Kidney (tissue), 14 donors: ENCODE results near the gene CLCNKB. TPM values are rescaled to one million over a fixed set of nuclear protein-coding genes. Genes with fewer than 3 reads are reported as not detected.
A peak's percentile ranks its signal among the peaks of the same experiment; 100 is the strongest.

Experiments
- DNase-seq, 5 donors: peaks; one replicate each; pipeline ENCODE4 v3.0.0-alpha.2; 2013 to 2020
- FAIRE-seq: peaks from 2 replicates; lab custom pipeline; 2012; peaks lifted over from hg19 to GRCh38; lab: Jason Lieb, UNC
- H3K27ac ChIP-seq, 2 donors: one replicate each; pipeline ENCODE4 v1.7.0; 2013; ENCODE audit warnings: low read depth in 2 of 2, low read length in 2 of 2, inconsistent platforms in 1 of 2
- H3K27me3 ChIP-seq: one replicate; pipeline ENCODE4 v1.7.1; 2013; ENCODE audit warnings: low read length, inconsistent platforms; ENCODE audit not compliant: control insufficient read depth, insufficient read depth
- H3K36me3 ChIP-seq, 3 donors: one replicate each; pipeline versions ENCODE4 v1.7.0 to v1.7.1; 2013; ENCODE audit warnings: low read length in 3 of 3, control low read depth in 1 of 3, inconsistent platforms in 1 of 3; ENCODE audit not compliant: insufficient read depth in 3 of 3, control insufficient read depth in 2 of 3
- H3K4me1 ChIP-seq, 3 donors: one replicate each; pipeline versions ENCODE4 v1.7.0 to v1.7.1; 2013; ENCODE audit warnings: low read length in 3 of 3, inconsistent platforms in 1 of 3, low read depth in 1 of 3; ENCODE audit not compliant: control insufficient read depth in 2 of 3, insufficient read depth in 2 of 3
- H3K4me3 ChIP-seq, 3 donors: one replicate each; pipeline versions ENCODE4 v1.7.0 to v1.8.1; 2013; ENCODE audit warnings: low read length in 3 of 3, control low read depth in 1 of 3, inconsistent platforms in 1 of 3
- H3K9ac ChIP-seq, 3 donors: one replicate each; pipeline versions ENCODE4 v1.7.0 to v1.7.1; 2013; ENCODE audit warnings: low read length in 3 of 3, control low read depth in 1 of 3, inconsistent platforms in 1 of 3
- H3K9me3 ChIP-seq, 3 donors: one replicate each; pipeline versions ENCODE4 v1.7.0 to v1.7.1; 2013; ENCODE audit warnings: low read length in 3 of 3, control low read depth in 1 of 3, inconsistent platforms in 1 of 3; ENCODE audit not compliant: control insufficient read depth in 2 of 3, insufficient read depth in 1 of 3
- intact Hi-C: fragments of 100-400 bp; cut with DNase I; formaldehyde crosslinking; loops from one replicate; pipeline ENCODE4 v1.11.1; 2022
- polyA plus RNA-seq: library from polyadenylated mRNA; stranded (reverse); fragments of 350-450 nt; fragmentation: Illumina TruSeq; extraction: RNeasy Lipid Tissue Mini Kit (QIAGEN cat#74804); gene quantifications from one replicate; pipeline ENCODE4 v1.2.3, GENCODE V29; 2014; ENCODE audit warnings: low read depth, low replicate concordance; ENCODE audit not compliant: insufficient read depth
- total RNA-seq: library from RNA; stranded (reverse); fragmentation: NEBNext Ultra II Directional; extraction: Animal tissue kit (Norgen Biotek cat#: 25700); gene quantifications from one replicate; pipeline ENCODE4 v1.2.1, GENCODE V29; 2021
- TF ChIP-seq, protein P1 (sequence below): IDR thresholded peaks from 3 replicates; pipeline ENCODE4 v1.5.1; 2012; ENCODE audit warnings: mild to moderate bottlenecking, moderate library complexity, borderline replicate concordance; ENCODE audit not compliant: insufficient read depth; ENCODE audit errors: extremely low read depth
- donor health status: control.
- donor health status: control.
- donor health status: control.
- donor health status: control.
- donor health status: control.
- donor health status: DM: yes; HTN: yes; CAD: no.
- donor health status: Normal renal cell carcinoma (clear cell type).

The CLCNKB gene
- total and polyA plus RNA-seq, 2 donors from 2014 or later: 60.6 to 519 TPM

DNA sequence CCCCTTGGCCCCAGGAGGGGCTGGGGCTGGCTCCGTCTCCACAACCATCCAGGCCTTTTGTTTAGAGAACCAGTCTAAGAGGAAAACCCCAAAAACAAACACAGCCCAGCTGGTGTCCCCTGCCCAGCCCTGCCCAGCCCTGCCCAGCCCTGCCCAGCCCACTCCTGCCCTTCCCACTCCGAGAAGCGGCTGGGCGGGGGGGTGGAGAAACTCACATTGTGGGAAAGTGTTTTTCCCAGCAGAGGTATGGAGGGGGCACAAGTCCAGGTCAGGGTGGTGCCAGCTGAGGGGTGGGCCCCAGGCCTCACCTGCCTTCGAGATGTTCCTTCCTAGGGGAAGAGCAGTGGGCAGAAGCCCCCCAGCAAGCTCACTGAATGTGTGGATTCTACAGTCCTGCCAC, 39.9 kb downstream of the CLCNKB start:
- intact Hi-C loops: loop anchor here (10.0 kb wide), 2 partner anchors 161 to 271 kb away; partner anchors contain the start of gene FBXO42
- no peak overlapping the region for H3K4me3 ChIP-seq
- peak in 2 of 5 donors; percentile 30 to 70 for DNase-seq
- TF ChIP-seq, protein P1, sequence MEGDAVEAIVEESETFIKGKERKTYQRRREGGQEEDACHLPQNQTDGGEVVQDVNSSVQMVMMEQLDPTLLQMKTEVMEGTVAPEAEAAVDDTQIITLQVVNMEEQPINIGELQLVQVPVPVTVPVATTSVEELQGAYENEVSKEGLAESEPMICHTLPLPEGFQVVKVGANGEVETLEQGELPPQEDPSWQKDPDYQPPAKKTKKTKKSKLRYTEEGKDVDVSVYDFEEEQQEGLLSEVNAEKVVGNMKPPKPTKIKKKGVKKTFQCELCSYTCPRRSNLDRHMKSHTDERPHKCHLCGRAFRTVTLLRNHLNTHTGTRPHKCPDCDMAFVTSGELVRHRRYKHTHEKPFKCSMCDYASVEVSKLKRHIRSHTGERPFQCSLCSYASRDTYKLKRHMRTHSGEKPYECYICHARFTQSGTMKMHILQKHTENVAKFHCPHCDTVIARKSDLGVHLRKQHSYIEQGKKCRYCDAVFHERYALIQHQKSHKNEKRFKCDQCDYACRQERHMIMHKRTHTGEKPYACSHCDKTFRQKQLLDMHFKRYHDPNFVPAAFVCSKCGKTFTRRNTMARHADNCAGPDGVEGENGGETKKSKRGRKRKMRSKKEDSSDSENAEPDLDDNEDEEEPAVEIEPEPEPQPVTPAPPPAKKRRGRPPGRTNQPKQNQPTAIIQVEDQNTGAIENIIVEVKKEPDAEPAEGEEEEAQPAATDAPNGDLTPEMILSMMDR: no peak
- H3K9ac ChIP-seq: no peak overlapping the region
- H3K9me3 ChIP-seq: no peaks in the 10 kb centered on the region
- H3K27ac ChIP-seq: no peak overlapping the region
- H3K36me3 ChIP-seq: no peaks in the 10 kb centered on the region
- no peak for FAIRE-seq
- no peaks in the 10 kb centered on the region for H3K27me3 ChIP-seq
- peaks cover 0 to 4% (median 0%) of the 10 kb centered on the region in 3 donors for H3K4me1 ChIP-seq

DNA sequence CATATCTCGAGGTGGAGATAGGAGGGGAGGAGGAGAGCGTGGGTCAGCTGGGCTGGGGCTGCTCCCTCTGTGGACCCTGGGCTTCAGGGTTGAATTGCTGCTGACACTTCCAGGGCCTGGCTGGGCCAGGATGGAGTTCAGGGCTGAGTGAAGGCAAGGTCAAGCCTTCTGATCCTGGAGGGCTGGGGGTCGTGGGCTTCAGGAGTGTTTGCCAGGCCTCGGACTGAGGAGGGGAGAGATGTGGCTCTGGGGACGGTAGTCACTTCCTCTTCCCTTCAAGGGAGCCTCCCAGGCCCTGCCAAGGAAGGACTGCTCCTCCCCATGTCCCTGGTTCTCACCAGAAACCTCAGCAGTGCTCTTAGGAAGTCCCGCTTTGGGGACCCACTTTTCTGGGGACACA, 41.9 kb downstream of the CLCNKB start:
- Histone ChIP-seq H3K9ac (no peak overlapping the region), H3K4me3 (no peak overlapping the region), H3K27me3 (no peaks in the 10 kb centered on the region), H3K36me3 (no peaks in the 10 kb centered on the region), H3K9me3 (no peaks in the 10 kb centered on the region), H3K4me1 (no peaks in the 10 kb centered on the region), H3K27ac (no peak overlapping the region)
- FAIRE-seq: no peak
- intact Hi-C loops: loop anchor here (10.0 kb wide), 2 partner anchors 159 to 269 kb away; partner anchors contain the start of gene FBXO42
- TF ChIP-seq, protein P1: no peak
- peak in 1 of 5 donors; percentile 29 for DNase-seq

DNA sequence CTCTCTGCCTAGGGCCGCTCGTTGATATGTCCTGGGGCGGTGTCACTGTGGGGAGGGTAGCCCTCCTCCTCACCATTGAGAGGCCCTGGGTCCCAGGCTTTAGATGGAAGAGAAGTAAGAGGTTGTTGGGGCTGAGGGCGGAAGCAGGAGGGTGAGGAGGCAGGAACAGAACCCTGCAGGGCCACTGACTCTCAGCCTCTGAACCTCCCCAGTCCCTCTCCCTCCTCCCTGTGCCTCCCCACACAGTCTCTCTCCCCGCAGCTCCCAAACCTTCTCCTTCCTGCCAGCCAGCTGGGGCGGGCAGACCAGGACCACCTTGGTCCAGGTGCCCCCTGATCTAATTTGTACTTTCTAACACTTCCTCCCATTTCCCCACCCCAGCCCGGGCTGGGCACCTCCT, 44.2 kb downstream of the CLCNKB start:
- intact Hi-C loops: loop anchor here (10.0 kb wide), 2 partner anchors 157 to 267 kb away; partner anchors contain the start of gene FBXO42
- no peaks in the 10 kb centered on the region for H3K9me3 ChIP-seq
- no peak overlapping the region for H3K4me3 ChIP-seq
- no peaks in the 10 kb centered on the region for H3K27me3 ChIP-seq
- H3K9ac ChIP-seq: no peak overlapping the region
- no peak overlapping the region for H3K27ac ChIP-seq
- H3K4me1 ChIP-seq: no peaks in the 10 kb centered on the region
- FAIRE-seq: no peak
- H3K36me3 ChIP-seq: no peaks in the 10 kb centered on the region
- TF ChIP-seq, protein P1: no peak
- peak in 1 of 5 donors; percentile 32 for DNase-seq

DNA sequence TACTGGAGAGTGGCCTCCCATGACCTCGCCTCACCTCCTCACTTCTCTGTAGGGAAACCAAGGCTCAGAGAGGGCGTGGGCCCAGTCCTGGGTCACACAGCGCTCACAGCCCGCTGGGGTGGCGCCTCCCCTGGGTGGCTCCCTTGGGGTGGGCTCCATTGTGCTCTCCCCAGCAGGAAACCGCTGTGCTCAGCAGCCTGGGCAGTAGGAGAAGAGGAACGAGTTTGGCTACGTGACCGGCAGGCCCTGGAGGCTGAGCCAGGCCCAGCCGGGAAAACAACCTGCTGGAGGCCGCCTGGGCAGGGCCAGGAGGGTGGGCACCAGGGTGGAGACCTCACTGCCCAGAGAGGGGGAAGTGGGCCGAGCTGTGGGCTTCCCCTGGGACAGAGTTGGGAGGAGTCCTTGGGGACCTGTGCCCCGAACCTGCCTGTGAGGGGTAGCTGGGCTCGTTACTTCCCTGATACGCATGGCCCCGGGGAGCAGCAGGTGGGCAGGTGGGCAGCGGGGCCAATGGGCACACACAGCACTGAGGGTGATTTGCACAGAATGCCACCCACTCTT, 44.8 kb downstream of the CLCNKB start:
- no peak overlapping the region for H3K9ac ChIP-seq
- no peaks in the 10 kb centered on the region for H3K9me3 ChIP-seq
- intact Hi-C loops: loop anchor here (10.0 kb wide), 2 partner anchors 156 to 266 kb away; partner anchors contain the start of gene FBXO42
- H3K4me1 ChIP-seq: no peaks in the 10 kb centered on the region
- no peak overlapping the region for H3K27ac ChIP-seq
- DNase-seq (peak in 2 of 5 donors; percentile 38 to 78), FAIRE-seq (no peak)
- TF ChIP-seq, protein P1: no peak
- no peak overlapping the region for H3K4me3 ChIP-seq
- no peaks in the 10 kb centered on the region for H3K27me3 ChIP-seq
- H3K36me3 ChIP-seq: no peaks in the 10 kb centered on the region
